ENCODE data around the gene KLHL7. TPM values are rescaled to one million over a fixed set of nuclear protein-coding genes. Genes with fewer than 3 reads are reported as not detected.

The KLHL7 gene
- total and polyA plus RNA-seq, 2 donors (not counting 3 experiments of a cell fraction or from before 2014, with no cell fraction given): 21.3 to 32.1 TPM

DNA sequence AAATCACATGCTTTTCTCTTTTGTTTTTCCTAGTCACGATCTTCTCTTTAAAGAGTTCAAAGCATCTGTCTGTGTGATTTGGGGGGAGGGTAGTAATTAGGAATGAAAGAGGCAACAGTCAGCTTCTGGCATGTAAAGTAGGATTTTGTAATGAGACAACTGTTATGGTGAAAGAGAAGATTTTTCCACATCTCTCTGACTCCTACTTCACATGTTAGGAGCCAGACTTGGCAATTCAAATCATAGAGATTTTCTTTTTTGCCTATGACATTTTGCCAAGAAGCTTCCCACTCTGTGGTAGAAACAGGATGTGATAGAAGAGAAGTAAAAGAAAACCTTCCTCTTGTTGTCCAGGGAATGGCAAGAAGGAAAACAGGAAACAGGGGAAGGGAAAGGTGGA lies 38.3 kb upstream of the KLHL7 start:
- no TSS peak for BruUV-seq (replicated peaks)

More for the DNA sequence above, 38.3 kb upstream of the KLHL7 start:
- dilution Hi-C loops (cut with MboI; ENCODE audit: extremely low pct_ligation_motif_present, low sequenced_read_pairs) (no loop called here), intact Hi-C loops (cut with micrococcal nuclease) (no loop called here)
- no peaks in the 10 kb centered on the region for H3K36me3 ChIP-seq (ENCODE audit: control insufficient read depth in 2 of 2, extremely low read depth in 1 of 2, insufficient read depth in 2 of 2, low read length in 2 of 2)
- H3K27me3 ChIP-seq (ENCODE audit: control insufficient read depth in 2 of 2, insufficient read depth in 2 of 2, low read length in 2 of 2): peaks cover 0 to 2% of the 10 kb centered on the region in 2 experiments
- no peak for DNase-seq (ENCODE audit: low read depth, low spot score)
- ChIA-PET CTCF (interaction anchor here (1.8 kb wide), 1 partner anchor 18 kb away, joined by 6 read pairs; no protein-coding TSS in a partner anchor), POLR2A (no interaction called here)
- H3K9me1 ChIP-seq (replicated peaks; ENCODE audit: control insufficient read depth, extremely low read depth, insufficient read depth, low read length): no peaks in the 10 kb centered on the region
- no peak overlapping the region for H3K27ac ChIP-seq (ENCODE audit: insufficient read depth, low read depth, low read length)
- H3K4me1 ChIP-seq (ENCODE audit: control insufficient read depth, extremely low read depth, insufficient read depth, low read length): no peaks in the 10 kb centered on the region
- H3K9me3 ChIP-seq (replicated peaks; ENCODE audit: control insufficient read depth, insufficient read depth, low read length): no peaks in the 10 kb centered on the region
- no peak for TF ChIP-seq MYC (IDR thresholded peaks at IDR 0.05; ENCODE audit: low read depth, low read length)
- TF ChIP-seq POLR2AphosphoS5 (IDR thresholded peaks at IDR 0.05; ENCODE audit: insufficient read depth, low read depth, low read length): no peak
- TF ChIP-seq FOS (IDR thresholded peaks at IDR 0.05; ENCODE audit: borderline replicate concordance, insufficient read depth, low read length): no peak
- TF ChIP-seq, protein P1, sequence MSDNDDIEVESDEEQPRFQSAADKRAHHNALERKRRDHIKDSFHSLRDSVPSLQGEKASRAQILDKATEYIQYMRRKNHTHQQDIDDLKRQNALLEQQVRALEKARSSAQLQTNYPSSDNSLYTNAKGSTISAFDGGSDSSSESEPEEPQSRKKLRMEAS (IDR thresholded peaks at IDR 0.05; ENCODE audit: insufficient read depth, insufficient read length): no peak
- TF ChIP-seq, protein P2, sequence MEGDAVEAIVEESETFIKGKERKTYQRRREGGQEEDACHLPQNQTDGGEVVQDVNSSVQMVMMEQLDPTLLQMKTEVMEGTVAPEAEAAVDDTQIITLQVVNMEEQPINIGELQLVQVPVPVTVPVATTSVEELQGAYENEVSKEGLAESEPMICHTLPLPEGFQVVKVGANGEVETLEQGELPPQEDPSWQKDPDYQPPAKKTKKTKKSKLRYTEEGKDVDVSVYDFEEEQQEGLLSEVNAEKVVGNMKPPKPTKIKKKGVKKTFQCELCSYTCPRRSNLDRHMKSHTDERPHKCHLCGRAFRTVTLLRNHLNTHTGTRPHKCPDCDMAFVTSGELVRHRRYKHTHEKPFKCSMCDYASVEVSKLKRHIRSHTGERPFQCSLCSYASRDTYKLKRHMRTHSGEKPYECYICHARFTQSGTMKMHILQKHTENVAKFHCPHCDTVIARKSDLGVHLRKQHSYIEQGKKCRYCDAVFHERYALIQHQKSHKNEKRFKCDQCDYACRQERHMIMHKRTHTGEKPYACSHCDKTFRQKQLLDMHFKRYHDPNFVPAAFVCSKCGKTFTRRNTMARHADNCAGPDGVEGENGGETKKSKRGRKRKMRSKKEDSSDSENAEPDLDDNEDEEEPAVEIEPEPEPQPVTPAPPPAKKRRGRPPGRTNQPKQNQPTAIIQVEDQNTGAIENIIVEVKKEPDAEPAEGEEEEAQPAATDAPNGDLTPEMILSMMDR (IDR thresholded peaks at IDR 0.05; ENCODE audit: extremely low read depth in 1 of 2, insufficient read depth in 1 of 2, low read depth in 1 of 2, low read length in 2 of 2): no peak
- no peak for TF ChIP-seq JUN (IDR thresholded peaks at IDR 0.05; ENCODE audit: borderline replicate concordance, insufficient read depth, insufficient read length, low read depth)
- no peak for TF ChIP-seq GATA2 (IDR thresholded peaks at IDR 0.05; ENCODE audit: insufficient read depth, insufficient read length, low read depth, low read length)
- TF ChIP-seq EZH2 (IDR thresholded peaks at IDR 0.05; ENCODE audit: borderline replicate concordance, low read depth, low read length, severe bottlenecking): no peak
- TF ChIP-seq POLR2A (IDR thresholded peaks at IDR 0.05; ENCODE audit: low read depth, low read length): no peak
- H3K79me2 ChIP-seq (ENCODE audit: control insufficient read depth, insufficient read depth, low read length): no peaks in the 10 kb centered on the region
- no peak overlapping the region for H2AFZ ChIP-seq (ENCODE audit: low read depth, low read length)
- H3K4me2 ChIP-seq (ENCODE audit: insufficient read depth, low read length): no peak overlapping the region
- H4K20me1 ChIP-seq (replicated peaks; ENCODE audit: control insufficient read depth, extremely low read depth, insufficient read depth, low read length): no peaks in the 10 kb centered on the region
- no peak overlapping the region for H3K4me3 ChIP-seq (replicated peaks in 1 of 3; ENCODE audit: insufficient read depth in 1 of 3, low read depth in 1 of 3, low read length in 3 of 3)
- no peak overlapping the region for H3K9ac ChIP-seq (replicated peaks; ENCODE audit: extremely low read depth, insufficient read depth, low read length)
- FAIRE-seq: no peak
